Measurements from ENCODE around the gene ZIC4.

Gene ZIC4

DNA sequence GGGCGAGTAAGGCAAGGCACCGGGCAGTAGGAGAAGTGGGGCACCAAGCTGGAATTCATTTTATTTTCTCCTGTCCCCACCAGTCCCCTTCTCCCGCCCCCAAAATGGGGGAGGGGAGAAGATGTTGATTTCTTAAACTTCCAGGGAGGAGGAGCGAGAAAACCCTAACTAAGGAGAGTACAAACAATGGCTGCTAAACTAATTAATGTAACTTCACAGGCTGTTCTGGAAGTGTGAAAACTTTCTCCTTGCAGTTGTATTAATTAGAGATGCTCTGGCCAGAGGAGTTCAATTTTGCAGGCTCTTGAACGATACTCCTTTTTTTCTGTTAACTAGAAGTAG is 11.5 kb downstream of the ZIC4 start:
- in situ Hi-C loops (cut with HindIII; ENCODE audit: low pct_ligation_motif_present, low sequenced_read_pairs) = loop anchor here (25.0 kb wide), 1 partner anchor 217 kb away; no protein-coding TSS in a partner anchor
- TF ChIP-seq, protein P1, sequence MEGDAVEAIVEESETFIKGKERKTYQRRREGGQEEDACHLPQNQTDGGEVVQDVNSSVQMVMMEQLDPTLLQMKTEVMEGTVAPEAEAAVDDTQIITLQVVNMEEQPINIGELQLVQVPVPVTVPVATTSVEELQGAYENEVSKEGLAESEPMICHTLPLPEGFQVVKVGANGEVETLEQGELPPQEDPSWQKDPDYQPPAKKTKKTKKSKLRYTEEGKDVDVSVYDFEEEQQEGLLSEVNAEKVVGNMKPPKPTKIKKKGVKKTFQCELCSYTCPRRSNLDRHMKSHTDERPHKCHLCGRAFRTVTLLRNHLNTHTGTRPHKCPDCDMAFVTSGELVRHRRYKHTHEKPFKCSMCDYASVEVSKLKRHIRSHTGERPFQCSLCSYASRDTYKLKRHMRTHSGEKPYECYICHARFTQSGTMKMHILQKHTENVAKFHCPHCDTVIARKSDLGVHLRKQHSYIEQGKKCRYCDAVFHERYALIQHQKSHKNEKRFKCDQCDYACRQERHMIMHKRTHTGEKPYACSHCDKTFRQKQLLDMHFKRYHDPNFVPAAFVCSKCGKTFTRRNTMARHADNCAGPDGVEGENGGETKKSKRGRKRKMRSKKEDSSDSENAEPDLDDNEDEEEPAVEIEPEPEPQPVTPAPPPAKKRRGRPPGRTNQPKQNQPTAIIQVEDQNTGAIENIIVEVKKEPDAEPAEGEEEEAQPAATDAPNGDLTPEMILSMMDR (IDR thresholded peaks at IDR 0.05; ENCODE audit: low read depth, low read length, missing control alignments) = no peak
- DNase-seq = no peak
- Histone ChIP-seq H3K36me3 (replicated peaks) (no peaks in the 10 kb centered on the region), H3K4me3 (ENCODE audit: low read depth, low read length) (peak overlapping the region; percentile 65), H3K27me3 (replicated peaks) (no peaks in the 10 kb centered on the region), H3K27ac (peak overlapping the region; percentile 94)

DNA sequence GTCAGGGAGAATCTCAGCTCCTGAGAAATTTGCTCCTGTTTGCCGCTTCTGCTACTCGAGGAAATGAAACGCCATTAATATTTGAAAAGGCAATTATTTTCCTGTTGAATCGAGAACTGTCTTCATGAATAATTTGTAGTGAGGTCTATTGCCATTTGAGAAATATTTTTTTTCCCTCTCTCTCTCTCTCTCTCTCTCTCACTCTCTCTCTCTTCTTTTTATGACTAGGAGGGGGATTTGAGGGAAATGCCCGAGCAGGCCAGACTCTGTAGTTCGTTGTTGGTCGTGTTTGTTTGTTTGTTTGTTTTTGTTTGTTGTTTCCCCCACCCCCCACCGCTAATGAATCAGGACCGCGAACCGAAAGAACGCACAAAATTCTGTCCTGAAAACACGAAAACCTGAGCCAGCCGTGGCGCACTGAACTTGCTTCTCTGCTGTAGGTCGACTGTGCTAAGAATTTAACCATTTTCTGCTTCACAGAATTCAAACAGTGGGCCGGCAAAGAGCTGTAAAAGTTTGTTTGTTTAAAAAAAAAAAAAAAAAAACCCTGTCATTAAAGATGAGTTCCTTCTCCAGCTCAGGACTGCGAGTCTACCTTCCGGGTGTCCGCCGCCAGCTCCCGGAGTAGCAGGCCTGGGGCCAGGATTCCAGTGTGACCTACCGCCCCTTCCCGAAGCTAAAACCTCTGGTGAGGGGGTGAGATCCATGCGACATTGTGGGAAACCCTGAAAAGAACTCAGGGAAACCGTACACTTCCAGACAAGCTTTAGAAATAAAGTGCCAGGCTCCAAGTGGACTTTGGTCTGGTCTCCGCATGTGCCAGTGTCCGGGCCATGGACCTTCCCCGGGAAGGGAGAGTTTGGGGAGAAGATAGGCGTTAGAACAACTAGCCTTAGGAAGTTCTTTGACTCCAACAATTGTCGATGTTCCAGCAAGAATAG is 12.1 kb downstream of the ZIC4 start:
- no peaks in the 10 kb centered on the region for H3K27me3 ChIP-seq (replicated peaks)

DNA sequence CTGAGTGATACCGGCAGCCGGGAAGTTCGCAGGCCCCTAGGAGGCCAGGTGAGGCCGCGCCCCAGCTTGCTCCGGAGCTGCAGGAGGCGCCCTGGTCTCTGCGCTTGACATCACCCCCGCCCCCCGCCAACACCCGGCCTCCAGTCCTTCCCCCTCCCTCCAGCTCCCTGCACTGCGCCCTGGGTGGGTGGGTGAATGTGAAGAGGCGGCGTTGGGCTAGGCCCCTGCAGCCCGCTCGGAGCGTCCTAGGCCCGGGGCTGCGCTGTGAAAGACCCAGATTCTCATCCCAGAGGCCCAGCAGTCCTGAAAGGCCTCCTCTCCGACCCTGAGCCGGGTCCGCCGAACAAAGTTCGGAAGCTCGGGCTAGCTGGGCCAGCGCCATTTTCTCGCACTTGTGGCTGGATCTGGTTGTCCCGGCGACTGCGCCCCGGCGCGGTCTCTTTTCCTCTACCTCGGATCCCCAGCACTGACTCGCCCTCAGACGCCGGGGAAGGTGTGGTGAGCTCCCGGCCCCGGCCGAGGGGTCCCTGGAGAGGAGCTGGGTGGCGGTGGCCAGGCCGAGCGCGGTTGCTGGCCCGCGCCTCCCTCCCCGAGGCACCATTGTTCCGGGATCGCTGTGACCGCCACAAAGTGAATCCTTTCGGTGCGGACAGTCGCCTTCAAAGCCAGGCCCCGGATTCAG is 12.9 kb downstream of the ZIC4 start:
- TF ChIP-seq, protein P1 (IDR thresholded peaks at IDR 0.05; ENCODE audit: low read depth, low read length, missing control alignments) = peak; percentile 12
- no peaks in the 10 kb centered on the region for H3K36me3 ChIP-seq (replicated peaks)
- DNase-seq = no peak
- peak overlapping the region; percentile 65 for H3K4me3 ChIP-seq (ENCODE audit: low read depth, low read length)
- in situ Hi-C loops (cut with HindIII; ENCODE audit: low pct_ligation_motif_present, low sequenced_read_pairs) = loop anchor here (25.0 kb wide), 1 partner anchor 219 kb away; no protein-coding TSS in a partner anchor
- no peaks in the 10 kb centered on the region for H3K27me3 ChIP-seq (replicated peaks)
- peak overlapping the region; percentile 94 for H3K27ac ChIP-seq

More for the DNA sequence above, 12.1 kb downstream of the ZIC4 start:
- Histone ChIP-seq H3K27ac (peak overlapping the region; percentile 94), H3K4me3 (ENCODE audit: low read depth, low read length) (peak overlapping the region; percentile 65), H3K36me3 (replicated peaks) (no peaks in the 10 kb centered on the region)
- no peak for DNase-seq
- TF ChIP-seq, protein P1 (IDR thresholded peaks at IDR 0.05; ENCODE audit: low read depth, low read length, missing control alignments) = no peak
- in situ Hi-C loops (cut with HindIII; ENCODE audit: low pct_ligation_motif_present, low sequenced_read_pairs) = loop anchor here (25.0 kb wide), 1 partner anchor 218 kb away; no protein-coding TSS in a partner anchor

DNA sequence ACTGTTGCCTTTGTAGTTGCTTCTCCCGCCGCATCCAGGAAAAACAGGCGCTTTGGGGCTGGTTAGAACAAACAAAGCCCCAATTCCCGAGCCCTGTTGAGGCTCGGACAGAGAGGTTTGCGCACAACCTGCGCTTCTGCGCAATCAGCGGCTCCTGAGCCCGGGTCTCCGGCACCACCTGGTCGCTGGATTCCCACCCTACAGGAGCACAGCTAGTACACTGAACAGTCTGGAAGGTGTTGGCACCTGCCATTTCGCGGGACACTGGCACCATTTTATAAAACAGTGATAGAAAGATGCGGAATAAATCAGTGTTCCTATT is 13.8 kb downstream of the ZIC4 start:
- TF ChIP-seq, protein P1 (IDR thresholded peaks at IDR 0.05; ENCODE audit: low read depth, low read length, missing control alignments) = no peak
- in situ Hi-C loops (cut with HindIII; ENCODE audit: low pct_ligation_motif_present, low sequenced_read_pairs) = loop anchor here (25.0 kb wide), 1 partner anchor 220 kb away; no protein-coding TSS in a partner anchor
- peak overlapping the region; percentile 65 for H3K4me3 ChIP-seq (ENCODE audit: low read depth, low read length)
- H3K36me3 ChIP-seq (replicated peaks) = no peaks in the 10 kb centered on the region
- DNase-seq = no peak
- H3K27me3 ChIP-seq (replicated peaks) = no peaks in the 10 kb centered on the region
- H3K27ac ChIP-seq = peak overlapping the region; percentile 58

DNA sequence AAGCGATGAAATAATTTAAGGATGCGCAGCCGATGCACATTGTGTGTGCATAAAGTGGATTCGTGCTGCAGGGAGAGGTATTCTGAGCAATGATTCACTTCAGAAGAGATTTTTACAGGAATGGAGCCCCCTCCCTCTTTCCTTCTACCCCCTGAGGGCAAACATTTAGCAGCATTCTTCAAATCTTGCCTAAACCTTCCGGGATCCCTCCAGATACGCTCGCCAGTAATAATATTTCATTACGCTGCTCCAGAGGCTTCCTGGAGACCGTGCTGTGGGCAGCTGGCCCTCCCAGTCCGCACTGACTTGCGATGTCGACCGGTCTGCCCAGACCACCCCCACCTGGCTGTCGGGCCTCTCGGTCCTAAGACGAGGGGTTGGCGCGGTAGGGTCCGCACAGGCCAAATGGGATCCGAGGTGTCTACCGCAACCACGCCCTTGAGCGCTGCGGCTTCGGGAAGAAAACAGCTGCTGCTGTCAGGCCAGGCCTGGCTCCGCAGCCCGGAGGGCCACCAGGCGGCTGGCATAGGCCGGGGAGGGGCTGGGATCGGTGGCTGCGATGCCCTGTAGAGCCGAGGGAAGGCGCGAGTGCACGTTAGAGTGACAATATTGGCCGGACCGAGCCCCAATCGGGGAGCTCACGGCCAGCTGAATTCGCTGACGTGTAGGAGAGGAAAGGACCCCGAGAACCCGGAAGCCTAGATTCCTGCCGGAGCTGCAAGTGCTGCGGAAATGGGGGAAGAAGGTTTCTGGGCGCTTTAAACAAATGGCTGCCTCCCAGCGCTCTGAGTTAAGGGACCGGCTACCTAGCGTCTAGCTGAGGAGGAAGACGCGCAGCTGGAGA is 14.3 kb downstream of the ZIC4 start:
- Histone ChIP-seq H3K4me3 (ENCODE audit: low read depth, low read length) (peak overlapping the region; percentile 65), H3K27ac (peak overlapping the region; percentile 58), H3K27me3 (replicated peaks) (no peaks in the 10 kb centered on the region), H3K36me3 (replicated peaks) (no peaks in the 10 kb centered on the region)
- peak; percentile 73 for DNase-seq
- TF ChIP-seq, protein P1 (IDR thresholded peaks at IDR 0.05; ENCODE audit: low read depth, low read length, missing control alignments) = peak; percentile 58
- in situ Hi-C loops (cut with HindIII; ENCODE audit: low pct_ligation_motif_present, low sequenced_read_pairs) = loop anchor here (25.0 kb wide), 1 partner anchor 220 kb away; no protein-coding TSS in a partner anchor
